HG02571 (cell line): ENCODE data around the gene RPS15.

ENCODE experiments used
- ATAC-seq: cut with Tn5 transposase; IDR thresholded peaks from one replicate; pipeline ENCODE4 v1.9.1; 2021; ENCODE audit warnings: mild to moderate bottlenecking, moderate library complexity; ENCODE audit not compliant: unreplicated experiment

RPS15 gene

GRCh38 chr19:1481893-1482360 lies 43.7 kb downstream of the RPS15 start:
- ATAC-seq = no peak

GRCh38 chr19:1482361-1483130 lies 44.4 kb downstream of the RPS15 start:
- no peak for ATAC-seq

- ATAC-seq = no peak
These were observed 45.2 kb downstream of the RPS15 start for GRCh38 chr19:1483131-1483978.

- ATAC-seq = no peak
These were observed 45.8 kb downstream of the RPS15 start for GRCh38 chr19:1483979-1484428.

- ATAC-seq = no peak
These were observed 48.8 kb downstream of the RPS15 start for GRCh38 chr19:1486720-1487575.

- ATAC-seq = no peak
These were observed 49.5 kb downstream of the RPS15 start for GRCh38 chr19:1487576-1488281.

- ATAC-seq = no peak
These were observed 50.0 kb downstream of the RPS15 start for GRCh38 chr19:1488282-1488601.

GRCh38 chr19:1489463-1490310 lies 51.5 kb downstream of the RPS15 start:
- no peak for ATAC-seq
